ENCODE measurements around the gene FANCD2OS. TPM values are rescaled to one million over a fixed set of nuclear protein-coding genes. Genes with fewer than 3 reads are reported as not detected.
A peak's percentile ranks its signal among the peaks of the same experiment; 100 is the strongest.
"Not testable (repeated sequence)": the region's sequence is repeated elsewhere in the genome, so short reads cannot be mapped to it uniquely, and the experiment has no call there.

FANCD2OS gene, protein sequence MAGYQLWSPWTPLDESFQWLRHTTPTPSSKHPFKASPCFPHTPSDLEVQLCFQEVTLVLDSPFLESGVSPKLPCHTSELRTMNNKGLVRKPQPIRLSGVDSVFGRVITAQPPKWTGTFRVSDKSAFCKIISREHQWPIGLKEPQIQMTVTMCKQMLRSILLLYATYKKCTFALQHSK
- not detected in 2 replicates for total RNA-seq (2014; rRNA removed; shearing (Covaris generic))

DNA sequence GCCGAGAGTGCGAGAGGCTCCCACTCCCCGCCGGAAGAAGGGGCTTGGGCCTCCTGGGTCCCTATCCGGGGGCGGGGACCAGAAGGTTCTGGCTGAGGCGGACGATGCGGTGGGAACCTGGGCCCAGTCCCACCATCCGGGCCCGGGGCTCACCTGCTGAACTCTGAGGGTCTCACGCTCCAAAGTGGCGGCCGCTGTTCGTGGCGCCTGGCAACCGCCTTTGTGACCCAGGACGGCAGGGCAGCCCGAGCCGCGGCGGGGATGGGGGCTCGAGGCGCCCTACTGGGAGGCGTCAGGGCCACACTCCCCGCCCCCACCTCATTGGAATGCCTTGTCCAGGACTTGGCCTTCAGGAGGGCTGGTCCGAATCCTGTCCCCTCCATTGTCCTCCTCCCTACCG, at the start of gene FANCD2OS:
FANCD2OS (minus strand) TSS at position 165 of the 400 bp plus-strand sequence. CDS start 3,481 bp downstream, outside the sequence.
- no peak for DNase-seq (ENCODE audit: low read depth)

DNA sequence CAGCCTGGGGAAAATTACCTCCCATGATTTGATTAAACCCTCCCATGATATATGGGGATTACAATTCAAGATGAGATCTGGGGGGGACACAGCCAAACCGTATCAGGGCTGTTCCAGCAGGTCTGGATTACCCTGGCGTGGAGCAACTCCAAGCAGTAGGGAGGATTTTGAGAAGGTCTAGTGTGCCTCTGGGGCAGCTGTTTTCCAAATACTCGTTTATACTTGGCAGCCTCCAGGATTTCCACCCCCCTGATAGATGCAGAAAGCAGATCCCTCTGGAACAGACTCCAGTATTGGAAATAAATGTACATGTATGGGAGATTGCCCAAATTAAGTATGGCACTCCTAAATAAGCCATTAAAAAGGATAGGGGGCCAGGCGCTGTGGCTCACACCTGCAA, 49.0 kb upstream of the FANCD2OS start:
- DNase-seq (ENCODE audit: low read depth) = no peak

DNA sequence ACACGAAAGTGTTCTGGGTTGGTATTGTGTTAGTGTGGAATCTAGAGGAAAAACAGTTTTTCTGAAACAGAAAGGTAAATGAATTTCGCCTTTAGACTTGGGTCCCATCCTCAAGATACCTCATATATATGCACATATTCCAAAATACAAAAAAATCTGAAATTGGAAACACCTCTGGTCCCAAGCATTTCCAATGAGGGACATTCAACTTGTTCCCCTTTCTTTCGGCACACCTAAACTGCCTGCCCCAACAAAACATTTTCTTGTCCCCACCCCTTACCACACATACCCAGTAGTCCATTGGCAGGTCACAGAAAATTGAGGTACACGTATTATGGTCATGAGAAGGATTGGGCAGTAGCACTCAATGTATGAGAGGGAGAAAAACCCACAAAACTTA, 47.6 kb upstream of the FANCD2OS start:
- no peak for DNase-seq (ENCODE audit: low read depth)

DNA sequence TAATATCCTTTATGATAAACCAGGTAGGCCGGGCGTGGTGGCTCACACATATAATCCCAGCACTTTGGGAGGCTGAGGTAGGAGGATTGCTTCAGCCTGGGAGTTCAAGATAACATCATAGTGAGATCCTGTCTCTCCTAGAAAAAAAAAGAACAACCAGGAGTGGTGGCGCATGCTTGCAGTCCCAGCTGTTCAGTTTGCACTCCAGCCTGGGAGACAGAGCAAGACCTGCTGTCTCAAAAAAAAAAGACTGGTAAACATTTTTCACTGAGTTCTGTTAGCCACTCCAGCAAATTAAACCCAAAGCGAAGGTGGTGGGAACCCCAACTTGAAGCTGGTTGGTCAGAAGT, 47.0 kb upstream of the FANCD2OS start:
- DNase-seq (ENCODE audit: low read depth) = no peak

DNA sequence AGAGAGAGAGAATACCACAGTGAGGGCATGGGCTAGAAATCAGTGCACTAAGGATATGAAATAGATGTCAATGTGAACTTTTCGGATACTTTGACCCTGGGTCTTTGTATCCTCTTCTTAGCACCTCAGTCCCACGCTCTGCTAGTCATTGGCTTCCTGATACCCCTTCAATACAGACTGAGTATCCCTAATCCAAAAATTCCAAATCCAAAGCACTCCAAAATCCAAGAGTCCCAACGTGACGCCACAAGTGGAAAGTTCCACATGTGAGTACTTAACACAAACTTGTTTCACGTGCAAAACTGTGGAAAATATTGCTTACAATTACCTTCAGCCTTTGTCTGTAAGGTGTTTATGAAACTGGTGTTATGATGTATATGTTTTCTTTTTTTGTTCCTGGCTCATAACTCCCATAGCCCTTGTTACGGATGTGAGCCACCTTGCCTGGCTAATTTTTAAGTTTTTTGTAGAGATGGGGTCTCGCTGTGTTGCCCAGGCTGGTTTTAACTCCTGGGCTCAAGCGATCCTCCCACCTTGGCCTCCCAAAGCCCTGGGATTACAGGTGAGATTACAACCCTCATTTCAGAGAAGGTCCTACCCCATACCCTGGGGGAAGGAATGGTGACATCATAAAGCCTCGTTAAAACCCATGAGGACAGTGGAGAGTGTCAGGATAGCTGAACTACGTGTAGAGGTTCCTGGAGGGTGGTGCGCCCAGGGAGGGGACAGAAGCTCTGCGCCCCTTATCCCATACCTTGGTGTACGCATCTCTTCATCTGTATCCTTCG, 46.5 kb upstream of the FANCD2OS start:
- DNase-seq (ENCODE audit: low read depth) = no peak

DNA sequence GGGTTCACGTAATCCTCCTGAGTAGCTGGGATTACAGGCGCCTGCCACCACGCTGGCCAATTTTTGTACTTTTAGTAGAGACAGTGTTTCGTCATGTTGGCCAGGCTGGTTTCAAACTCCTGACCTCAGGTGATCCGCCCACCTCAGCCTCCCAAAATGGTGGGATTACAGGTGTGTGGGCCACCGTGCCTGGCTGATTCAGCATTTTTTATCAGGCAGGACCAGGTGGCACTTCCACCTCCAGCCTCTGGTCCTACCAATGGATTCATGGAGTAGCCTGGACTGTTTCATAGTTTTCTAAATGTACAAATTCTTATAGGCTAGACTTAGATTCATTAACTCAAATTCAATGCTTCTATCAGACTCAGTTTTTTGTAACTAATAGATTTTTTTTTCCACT, 42.9 kb upstream of the FANCD2OS start:
- DNase-seq (ENCODE audit: low read depth) = no peak

DNA sequence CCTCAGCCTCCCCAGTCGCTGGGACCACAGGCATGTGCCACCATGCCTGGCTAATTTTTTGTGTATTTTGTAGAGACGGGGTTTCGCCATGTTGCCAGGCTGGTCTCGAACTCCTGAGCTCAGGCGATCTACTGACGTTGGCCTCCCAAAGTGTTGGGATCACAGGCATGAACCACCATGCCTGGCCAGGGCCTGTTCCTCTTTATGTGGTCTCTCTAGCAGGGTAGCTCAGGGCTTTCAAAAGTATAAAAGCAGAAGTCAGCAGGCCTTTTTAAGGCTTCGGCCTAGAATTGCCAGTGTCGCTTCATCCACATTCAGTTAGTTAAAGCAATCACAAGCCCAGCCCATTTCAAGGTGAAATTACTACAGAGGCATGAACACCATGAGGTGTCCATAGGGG, 41.2 kb upstream of the FANCD2OS start:
- DNase-seq (ENCODE audit: low read depth) = no peak

DNA sequence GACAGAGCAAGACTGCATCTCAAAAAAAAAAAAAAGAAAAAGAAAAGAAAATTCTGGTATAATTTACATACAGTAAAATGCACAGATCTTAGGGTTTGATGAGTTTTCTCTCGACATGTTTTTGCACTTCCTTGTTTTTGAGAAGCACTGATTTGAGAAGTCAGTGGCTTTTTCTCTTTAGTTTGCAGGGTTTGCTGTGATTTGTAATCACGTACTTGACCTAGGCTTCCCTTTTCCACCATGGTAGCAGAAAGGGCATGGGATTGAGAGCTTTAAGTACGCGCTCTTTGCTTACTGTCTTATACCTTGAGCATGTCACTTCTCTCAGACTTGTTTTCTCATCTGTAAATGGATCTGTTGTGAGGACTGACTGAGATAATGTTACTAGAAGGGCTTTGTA, 37.6 kb upstream of the FANCD2OS start:
- DNase-seq (ENCODE audit: low read depth) = no peak

DNA sequence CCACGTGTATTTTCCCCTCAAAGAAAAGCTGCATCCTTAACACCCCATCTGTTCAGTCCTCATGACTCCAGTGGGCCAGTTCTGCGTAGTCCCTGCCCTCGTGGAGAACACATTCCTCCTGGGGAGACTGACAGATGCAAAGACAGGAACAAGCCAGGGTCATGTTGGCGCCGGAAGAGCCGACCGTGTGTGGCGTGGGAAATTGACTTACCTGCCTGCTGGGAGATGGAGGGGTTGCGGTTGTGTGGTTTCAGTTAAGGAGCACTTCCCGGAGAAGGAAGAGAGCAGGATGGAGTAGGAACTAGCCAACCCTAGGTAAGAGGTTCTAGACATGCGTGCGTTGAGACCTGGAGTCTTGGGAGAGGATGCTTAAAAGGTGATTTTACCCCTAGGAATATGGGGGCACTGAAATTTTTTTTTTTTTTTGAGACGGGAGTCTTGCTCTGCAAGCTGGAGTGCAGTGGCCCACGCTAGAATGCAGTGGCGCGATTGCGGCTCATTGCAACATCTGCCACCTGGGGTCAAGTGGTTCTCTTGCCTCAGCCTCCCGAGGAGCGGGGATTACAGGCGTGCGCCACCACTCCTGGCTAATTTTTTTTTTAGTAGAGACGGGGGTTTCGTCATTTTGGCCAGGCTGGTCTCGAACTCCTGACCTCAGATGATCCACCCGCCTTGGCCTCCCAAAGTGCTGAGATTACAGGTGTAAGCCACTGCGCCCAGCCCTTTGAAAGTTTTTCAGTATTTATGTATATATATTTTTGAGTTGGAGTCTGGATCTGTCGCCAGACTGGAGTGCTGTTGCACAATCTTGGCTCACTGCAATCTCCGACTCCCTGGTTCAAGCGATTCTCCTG, 34.9 kb upstream of the FANCD2OS start:
- DNase-seq (ENCODE audit: low read depth) = no peak

DNA sequence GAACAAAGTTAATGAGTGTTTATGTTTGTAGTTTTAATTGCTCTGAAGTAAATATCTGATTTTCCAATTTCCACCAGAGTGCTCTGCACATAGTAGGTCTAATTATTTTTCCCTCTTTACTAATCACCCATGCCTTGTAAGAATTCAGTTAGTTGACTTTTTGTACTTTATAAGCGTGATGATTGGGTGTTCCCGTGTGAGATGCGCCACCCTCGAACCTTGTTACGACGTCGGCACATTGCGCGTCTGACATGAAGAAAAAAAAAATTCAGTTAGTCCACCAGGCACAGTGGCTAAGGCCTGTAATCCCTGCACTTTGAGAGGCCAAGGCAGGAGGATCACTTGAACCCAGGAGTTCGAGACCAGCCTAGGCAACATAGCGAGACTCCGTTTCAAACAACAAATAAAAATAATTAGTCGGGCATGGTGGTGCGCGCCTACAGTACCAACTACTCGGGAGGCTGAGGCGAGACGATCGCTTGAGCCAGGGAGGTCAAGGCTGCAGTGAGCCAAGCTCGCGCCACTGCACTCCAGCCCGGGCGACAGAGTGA, 33.0 kb upstream of the FANCD2OS start:
- DNase-seq (ENCODE audit: low read depth) = no peak

DNA sequence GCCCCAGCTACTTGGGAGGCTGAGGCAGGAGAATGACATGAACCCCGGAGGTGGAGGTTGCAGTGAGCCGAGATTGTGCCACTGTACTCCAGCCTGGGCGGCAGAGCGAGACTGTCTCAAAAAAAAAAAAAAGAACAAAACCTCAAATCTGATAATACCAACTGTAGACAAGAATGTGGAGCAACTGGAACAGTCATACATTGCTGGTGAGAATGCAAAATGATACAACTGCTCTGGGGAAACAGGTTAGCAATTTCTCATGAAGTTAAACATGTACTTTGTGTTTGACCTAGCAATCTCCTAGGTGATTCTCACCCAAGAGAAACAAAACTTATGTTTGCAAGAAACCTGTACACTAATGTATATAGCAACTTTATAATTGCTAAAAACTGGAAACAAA, 29.1 kb upstream of the FANCD2OS start:
- no peak for DNase-seq (ENCODE audit: low read depth)

DNA sequence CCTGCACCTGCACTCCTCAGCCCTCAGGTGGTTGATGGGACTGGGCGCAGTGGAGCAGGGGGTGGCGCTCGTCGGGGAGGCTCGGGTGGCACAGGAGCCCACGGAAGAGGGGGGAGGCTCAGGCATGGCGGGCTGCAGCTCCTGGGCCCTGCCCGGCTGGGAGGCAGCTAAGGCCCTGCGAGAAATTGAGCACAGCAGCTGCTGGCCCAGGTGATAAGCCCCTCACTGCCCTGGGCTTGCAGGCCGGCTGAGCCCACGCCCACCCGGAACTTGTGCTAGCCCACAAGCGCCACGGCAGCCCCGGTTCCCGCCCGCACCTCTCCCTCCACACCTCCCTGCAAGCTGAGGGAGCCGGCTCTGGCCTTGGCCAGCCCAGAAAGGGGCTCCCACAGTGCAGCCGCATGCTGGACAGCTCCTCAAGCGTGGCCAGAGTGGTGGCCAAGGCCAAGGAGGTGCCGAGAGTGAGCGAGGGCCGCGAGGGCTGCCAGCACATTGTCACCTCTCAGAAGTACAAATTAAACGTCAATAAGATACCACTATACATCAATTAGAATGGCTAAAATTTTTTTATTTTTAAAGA, 28.5 kb upstream of the FANCD2OS start:
- no peak for DNase-seq (ENCODE audit: low read depth)

DNA sequence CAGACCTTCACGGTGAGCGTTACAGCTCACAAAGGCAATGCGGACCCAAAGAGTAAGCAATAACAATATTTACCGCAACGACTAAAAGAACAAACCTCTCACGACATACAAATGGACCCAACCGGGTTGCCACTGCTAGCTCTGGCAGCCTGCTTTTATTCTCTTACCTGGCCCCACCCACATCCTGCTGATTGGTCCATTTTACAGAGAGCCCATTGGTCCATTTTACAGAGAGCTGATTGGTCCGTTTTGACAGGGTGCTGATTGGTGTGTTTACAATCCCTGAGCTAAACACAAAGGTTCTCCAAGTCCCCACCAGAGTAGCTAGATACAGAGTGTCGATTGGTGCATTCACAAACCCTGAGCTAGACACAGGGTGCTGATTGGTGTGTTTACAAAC, 27.8 kb upstream of the FANCD2OS start:
- not testable (repeated sequence) for DNase-seq (ENCODE audit: low read depth)

DNA sequence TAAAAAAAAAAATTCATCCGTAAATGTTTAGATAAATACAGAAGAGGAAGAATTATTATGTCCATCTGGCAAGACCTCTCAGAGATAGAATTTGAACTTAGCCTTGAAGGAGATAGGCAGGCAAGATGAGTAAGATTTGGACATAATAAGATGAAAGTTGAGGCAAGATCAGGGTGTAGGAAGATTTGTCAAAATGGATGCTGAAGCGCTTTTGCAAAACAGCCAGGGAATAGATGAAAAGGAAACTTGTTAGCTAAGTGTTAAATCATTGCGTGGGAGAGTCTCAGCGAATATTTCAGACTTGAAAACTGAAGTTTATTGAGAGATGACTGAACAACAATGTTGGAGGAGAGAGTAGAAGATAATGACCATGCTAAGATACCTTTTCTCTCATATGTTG, 14.7 kb upstream of the FANCD2OS start:
- no peak for DNase-seq (ENCODE audit: low read depth)

DNA sequence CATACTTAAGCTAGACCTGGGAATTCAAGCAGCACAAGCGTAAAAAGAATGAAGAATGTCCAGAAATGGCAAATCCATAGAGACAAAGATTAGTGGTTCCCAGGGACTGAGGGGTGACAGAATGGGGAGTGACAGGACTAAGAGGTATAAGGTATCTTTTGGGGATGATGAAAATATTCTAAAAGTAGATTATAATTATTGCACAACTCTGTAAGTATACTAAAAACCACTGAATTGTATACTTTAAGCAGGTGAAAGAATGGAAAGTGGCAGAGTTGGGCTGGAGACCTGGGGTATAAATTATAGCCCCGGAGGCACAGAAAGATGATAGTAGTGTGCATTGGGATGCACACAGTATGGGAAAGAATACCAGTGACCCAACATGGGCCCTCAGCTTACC, 13.0 kb upstream of the FANCD2OS start:
- DNase-seq (ENCODE audit: low read depth) = no peak

DNA sequence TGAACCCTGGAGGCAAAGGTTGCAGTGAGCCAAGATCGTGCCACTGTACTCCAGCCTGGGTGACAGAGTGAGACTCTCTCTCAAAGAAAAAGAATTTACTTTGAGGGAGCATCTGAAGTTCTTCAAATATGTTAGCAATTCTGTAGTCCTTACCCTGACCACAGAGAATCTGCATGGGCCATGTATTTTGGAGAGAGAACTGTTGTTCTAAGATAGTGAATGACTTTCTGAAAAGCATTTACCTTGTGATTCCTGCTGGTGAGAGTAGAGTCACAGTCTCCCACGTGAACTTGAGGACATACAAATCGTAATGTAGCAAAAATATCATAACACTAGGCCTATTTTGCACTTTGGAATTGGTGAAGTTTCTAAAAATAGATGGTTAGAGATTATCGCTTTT, 11.3 kb upstream of the FANCD2OS start:
- DNase-seq (ENCODE audit: low read depth) = no peak

DNA sequence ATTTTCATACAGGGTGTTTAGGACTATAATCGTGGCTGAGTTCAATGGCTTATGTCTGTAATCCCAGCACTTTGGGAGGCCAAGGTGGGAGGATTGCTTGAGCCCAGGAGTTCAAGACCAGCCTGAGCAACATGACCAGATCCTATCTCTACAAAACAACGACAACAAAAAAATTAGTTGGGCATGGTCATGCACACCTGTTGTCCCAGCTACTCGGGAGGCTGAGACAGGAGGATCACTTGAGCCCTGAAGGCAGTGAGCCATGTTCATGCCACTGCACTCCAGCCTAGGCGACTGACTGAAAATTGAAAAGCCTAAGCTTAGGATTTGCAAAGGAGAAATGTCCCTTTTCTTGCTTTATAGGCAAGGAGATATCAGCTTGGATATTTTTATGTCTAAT, 8.9 kb upstream of the FANCD2OS start:
- DNase-seq (ENCODE audit: low read depth) = no peak

DNA sequence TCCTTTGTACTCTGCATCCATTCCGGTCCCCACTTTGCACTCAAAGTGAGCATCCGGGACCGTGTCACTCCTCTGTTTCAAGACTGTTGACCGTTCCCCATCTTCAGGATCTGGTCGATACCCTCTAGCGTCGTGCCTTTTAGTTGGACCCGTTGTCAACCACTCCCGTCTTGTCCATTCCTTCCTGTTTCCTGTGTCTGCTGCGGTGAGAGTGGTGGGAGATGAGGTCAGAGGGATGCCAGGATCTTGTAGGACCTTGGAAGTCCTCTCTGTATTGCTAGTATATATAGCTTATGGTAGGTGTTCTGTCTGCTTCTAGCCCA, 8.0 kb upstream of the FANCD2OS start:
- DNase-seq (ENCODE audit: low read depth) = peak; percentile 61

DNA sequence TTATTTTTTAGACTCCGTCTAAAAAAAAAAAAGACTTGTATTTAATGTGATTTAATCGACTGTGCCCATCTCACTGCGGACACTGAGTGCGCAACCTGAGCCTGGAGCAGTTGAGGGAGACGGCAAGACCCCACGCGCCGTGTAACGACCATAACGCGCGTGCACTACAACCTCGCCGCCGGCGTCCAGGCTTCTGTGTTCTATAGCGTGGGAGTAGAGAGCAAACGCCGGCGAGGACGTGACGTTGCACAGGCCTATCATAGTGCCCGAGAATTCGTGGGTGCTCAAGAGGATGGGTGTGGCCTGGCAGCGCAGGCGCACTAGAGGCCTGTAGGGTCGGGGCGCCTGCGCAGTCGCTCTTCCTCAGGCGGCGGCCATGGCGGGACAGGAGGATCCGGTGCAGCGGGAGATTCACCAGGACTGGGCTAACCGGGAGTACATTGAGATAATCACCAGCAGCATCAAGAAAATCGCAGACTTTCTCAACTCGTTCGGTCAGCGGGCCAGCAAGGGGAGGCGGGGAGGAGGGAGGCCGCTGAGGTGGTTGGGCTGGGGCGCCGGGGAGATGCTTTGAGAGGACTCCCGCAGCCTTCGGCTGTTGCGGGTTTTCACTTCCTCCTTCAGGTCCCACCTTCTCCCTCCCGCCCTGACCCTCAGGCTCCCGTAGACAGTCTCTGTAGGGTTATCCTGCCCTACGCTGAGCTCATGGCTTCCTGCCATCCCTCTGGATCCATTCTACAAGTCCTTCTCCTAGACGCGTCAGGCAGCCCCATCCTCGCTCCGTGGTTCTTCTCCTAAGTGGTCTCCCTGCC, 7.5 kb upstream of the FANCD2OS start, which contains the start of gene BRK1:
BRK1 (plus strand) TSS at position 350 of the 812 bp plus-strand sequence; CDS start at position 377, 27 bp downstream.
- DNase-seq (ENCODE audit: low read depth) = peak; percentile 92

DNA sequence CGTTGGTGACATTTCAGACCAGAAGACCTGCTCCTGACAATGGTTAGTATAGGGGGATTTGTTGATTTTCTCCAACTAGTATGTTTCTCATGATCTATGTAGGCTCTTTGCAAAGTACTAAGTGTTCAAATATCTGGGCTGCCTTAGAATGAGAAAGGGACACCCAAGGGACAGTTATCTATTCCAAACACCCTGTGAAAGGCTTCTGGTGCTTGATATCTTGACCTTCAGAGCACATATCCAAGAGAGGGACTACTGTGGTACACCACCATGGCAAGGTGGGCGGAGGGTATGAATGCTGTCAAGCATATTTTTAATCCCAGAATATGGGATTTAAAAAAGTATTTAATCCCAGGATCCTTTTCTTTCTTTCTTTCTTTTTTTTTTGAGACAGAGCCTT, 1.1 kb downstream of the FANCD2OS start:
- DNase-seq (ENCODE audit: low read depth) = no peak

DNA sequence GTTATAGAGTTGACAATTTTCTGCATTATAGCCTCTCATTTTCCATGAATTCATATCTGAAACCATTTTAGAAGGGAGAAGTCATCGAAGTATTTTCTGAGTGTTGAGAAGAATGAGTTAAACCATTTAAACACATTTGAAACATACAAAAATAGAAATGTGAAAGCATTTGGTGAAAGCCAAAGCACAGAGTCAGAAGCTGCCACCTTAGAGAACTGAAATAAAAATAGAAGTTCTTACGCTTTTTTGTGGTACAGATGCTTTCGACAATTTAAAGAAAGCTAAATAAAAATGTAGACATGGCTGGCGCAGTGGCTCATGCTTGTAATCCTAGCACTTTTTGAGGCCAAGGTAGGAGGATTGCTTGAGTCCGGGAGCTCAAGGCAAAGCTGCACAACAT, 9.0 kb downstream of the FANCD2OS start:
- no peak for DNase-seq (ENCODE audit: low read depth)

All from M059J (cell line).